Measurements from ENCODE around the gene CRAMP1. TPM values are rescaled to one million over a fixed set of nuclear protein-coding genes. Genes with fewer than 3 reads are reported as not detected.

Gene CRAMP1
- total RNA-seq, 4 donors from 2014 or later, result 5.2 to 9.9 (median 8.0) TPM

GRCh38 chr16:1708083-1708767, 96.1 kb downstream of the CRAMP1 start:
- Histone ChIP-seq H3K4me3 (peak overlapping the region in 1 of 4 donors; percentile 97), H3K27me3 (no peaks in the 10 kb centered on the region), H3K9me3 (no peaks in the 10 kb centered on the region), H3K27ac (peak overlapping the region in 2 of 4 donors; percentile 96 to 98), H3K4me1 (peaks cover 26 to 69% (median 35%) of the 10 kb centered on the region in 3 donors), H3K36me3 (peaks cover 0 to 19% (median 0%) of the 10 kb centered on the region in 3 donors)
- TF ChIP-seq, protein P1, sequence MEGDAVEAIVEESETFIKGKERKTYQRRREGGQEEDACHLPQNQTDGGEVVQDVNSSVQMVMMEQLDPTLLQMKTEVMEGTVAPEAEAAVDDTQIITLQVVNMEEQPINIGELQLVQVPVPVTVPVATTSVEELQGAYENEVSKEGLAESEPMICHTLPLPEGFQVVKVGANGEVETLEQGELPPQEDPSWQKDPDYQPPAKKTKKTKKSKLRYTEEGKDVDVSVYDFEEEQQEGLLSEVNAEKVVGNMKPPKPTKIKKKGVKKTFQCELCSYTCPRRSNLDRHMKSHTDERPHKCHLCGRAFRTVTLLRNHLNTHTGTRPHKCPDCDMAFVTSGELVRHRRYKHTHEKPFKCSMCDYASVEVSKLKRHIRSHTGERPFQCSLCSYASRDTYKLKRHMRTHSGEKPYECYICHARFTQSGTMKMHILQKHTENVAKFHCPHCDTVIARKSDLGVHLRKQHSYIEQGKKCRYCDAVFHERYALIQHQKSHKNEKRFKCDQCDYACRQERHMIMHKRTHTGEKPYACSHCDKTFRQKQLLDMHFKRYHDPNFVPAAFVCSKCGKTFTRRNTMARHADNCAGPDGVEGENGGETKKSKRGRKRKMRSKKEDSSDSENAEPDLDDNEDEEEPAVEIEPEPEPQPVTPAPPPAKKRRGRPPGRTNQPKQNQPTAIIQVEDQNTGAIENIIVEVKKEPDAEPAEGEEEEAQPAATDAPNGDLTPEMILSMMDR (IDR thresholded peaks at IDR 0.05), result no peak
- no peak for TF ChIP-seq POLR2A (IDR thresholded peaks at IDR 0.05)
- WGBS, 2 donors, result 89 to 91% methylated on average over 6 of the region's 18 CpGs
- intact Hi-C loops (cut with DNase I), result no loop called here
- DNase-seq, result no peak

GRCh38 chr16:1708768-1709180, 96.6 kb downstream of the CRAMP1 start:
- peaks cover 26 to 69% (median 31%) of the 10 kb centered on the region in 3 donors for H3K4me1 ChIP-seq
- H3K4me3 ChIP-seq, result no peak overlapping the region
- DNase-seq, result no peak
- H3K36me3 ChIP-seq, result peaks cover 0 to 20% (median 0%) of the 10 kb centered on the region in 3 donors
- WGBS, 2 donors, result 70 to 78% methylated on average over 5 to 6 of the region's 13 CpGs
- no peak for TF ChIP-seq POLR2A (IDR thresholded peaks at IDR 0.05)
- TF ChIP-seq, protein P1 (IDR thresholded peaks at IDR 0.05), result no peak
- intact Hi-C loops (cut with DNase I), result no loop called here
- no peaks in the 10 kb centered on the region for H3K27me3 ChIP-seq
- no peaks in the 10 kb centered on the region for H3K9me3 ChIP-seq
- no peak overlapping the region for H3K27ac ChIP-seq

DNA sequence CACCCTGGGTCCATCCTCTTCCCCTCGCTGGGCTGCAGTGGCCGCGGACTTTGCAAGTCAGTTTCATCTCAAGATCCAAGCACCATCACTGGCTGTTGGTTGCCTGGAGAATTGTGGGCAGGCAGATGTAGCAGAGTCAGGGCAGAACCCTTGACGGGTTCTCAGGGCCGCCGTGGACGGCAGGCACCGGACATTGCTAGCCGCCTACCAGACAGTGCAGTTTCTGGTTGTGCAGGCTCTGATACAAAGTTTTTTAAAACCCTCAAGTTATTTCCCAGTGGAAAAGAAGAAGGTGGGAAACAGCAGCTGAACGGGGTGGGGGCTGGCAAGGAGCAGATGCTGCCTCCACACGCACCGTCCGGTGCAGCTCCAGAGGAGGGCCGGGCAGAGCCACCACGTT, 97.2 kb downstream of the CRAMP1 start:
- Histone ChIP-seq H3K4me1 (peaks cover 26 to 68% (median 26%) of the 10 kb centered on the region in 3 donors), H3K9me3 (no peaks in the 10 kb centered on the region), H3K27me3 (no peaks in the 10 kb centered on the region), H3K36me3 (peaks cover 0 to 24% (median 0%) of the 10 kb centered on the region in 3 donors), H3K27ac (no peak overlapping the region), H3K4me3 (no peak overlapping the region)
- 88 to 91% methylated on average over 8 to 9 of the region's 15 CpGs for WGBS, 2 donors
- no peak for DNase-seq
- TF ChIP-seq, protein P1 (IDR thresholded peaks at IDR 0.05), result no peak
- no peak for TF ChIP-seq POLR2A (IDR thresholded peaks at IDR 0.05)
- intact Hi-C loops (cut with DNase I), result no loop called here

GRCh38 chr16:1710811-1711507, 98.8 kb downstream of the CRAMP1 start:
- no peak for TF ChIP-seq POLR2A (IDR thresholded peaks at IDR 0.05)
- no peak overlapping the region for H3K4me3 ChIP-seq
- H3K4me1 ChIP-seq, result peaks cover 17 to 57% (median 20%) of the 10 kb centered on the region in 3 donors
- no peak overlapping the region for H3K27ac ChIP-seq
- 89% methylated on average over 14 to 17 of the region's 17 CpGs for WGBS, 2 donors
- intact Hi-C loops (cut with DNase I), result loop anchor here (10.0 kb wide), 1 partner anchor 96 kb away; the partner anchor contains the start of genes CRAMP1 and IFT140
- no peaks in the 10 kb centered on the region for H3K27me3 ChIP-seq
- no peak for DNase-seq
- H3K9me3 ChIP-seq, result no peaks in the 10 kb centered on the region
- H3K36me3 ChIP-seq, result peaks cover 0 to 24% (median 0%) of the 10 kb centered on the region in 3 donors

DNA sequence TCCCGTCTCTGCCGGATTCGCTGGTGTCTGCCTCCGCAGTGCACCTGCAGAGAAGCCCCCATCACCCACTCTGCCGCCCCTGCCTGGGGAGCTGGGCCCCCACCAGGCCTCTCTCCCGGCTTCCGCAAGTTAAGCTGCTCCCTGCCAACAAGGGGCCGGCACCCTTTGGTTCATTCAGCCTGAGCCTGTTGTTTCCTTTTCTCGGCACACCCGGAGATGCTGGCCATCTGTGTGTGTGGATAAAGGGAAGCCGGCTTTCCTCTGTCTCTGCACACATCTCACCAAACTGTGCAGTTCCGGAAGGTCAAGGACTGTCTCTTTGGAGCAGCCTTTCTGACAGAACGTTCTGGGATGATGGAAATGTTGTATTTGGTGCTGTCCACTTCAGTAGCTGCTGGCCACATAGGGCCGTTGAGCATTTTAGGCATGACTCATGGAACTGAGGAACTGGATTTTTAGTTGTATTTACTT, 100.7 kb downstream of the CRAMP1 start:
- peaks cover 0 to 24% (median 0%) of the 10 kb centered on the region in 3 donors for H3K36me3 ChIP-seq
- no peak overlapping the region for H3K4me3 ChIP-seq
- intact Hi-C loops (cut with DNase I), result loop anchor here (10.0 kb wide), 1 partner anchor 98 kb away; the partner anchor contains the start of genes CRAMP1 and IFT140
- 74 to 78% methylated on average over 6 to 10 of the region's 14 CpGs for WGBS, 2 donors
- H3K27me3 ChIP-seq, result no peaks in the 10 kb centered on the region
- H3K27ac ChIP-seq, result peak overlapping the region in 1 of 4 donors; percentile 21
- H3K9me3 ChIP-seq, result no peaks in the 10 kb centered on the region
- TF ChIP-seq, protein P1 (IDR thresholded peaks at IDR 0.05), result no peak
- TF ChIP-seq POLR2A (IDR thresholded peaks at IDR 0.05), result no peak
- H3K4me1 ChIP-seq, result peaks cover 12 to 46% (median 12%) of the 10 kb centered on the region in 3 donors
- DNase-seq, result no peak
